Neuron (in vitro differentiated cells): Measurements from ENCODE around the gene RGMA.
"Not testable (repeated sequence)": the region's sequence is repeated elsewhere in the genome, so short reads cannot be mapped to it uniquely, and the experiment has no call there.

Experiments used
- H2AFZ ChIP-seq: one replicate; pipeline ENCODE4 v1.6.1; 2013; ENCODE audit warnings: low read depth, mild to moderate bottlenecking, inconsistent platforms, low read length, moderate library complexity
- H3K27me3 ChIP-seq: one replicate; pipeline ENCODE4 v1.6.1; 2013; ENCODE audit warnings: low read length; ENCODE audit not compliant: insufficient read depth
- H3K36me3 ChIP-seq: one replicate; pipeline ENCODE4 v1.6.1; 2013; ENCODE audit warnings: low read length; ENCODE audit not compliant: insufficient read depth
- H3K4me1 ChIP-seq: one replicate; pipeline ENCODE4 v1.6.1; 2013; ENCODE audit warnings: low read length; ENCODE audit not compliant: insufficient read depth
- H3K4me3 ChIP-seq: 2 replicates; pipeline ENCODE4 v1.5.1; 2013; ENCODE audit warnings: mild to moderate bottlenecking, low read length, moderate library complexity
- H3K9me3 ChIP-seq: one replicate; pipeline ENCODE4 v1.6.1; 2013; ENCODE audit warnings: low read length

Gene RGMA

GRCh38 chr15:93047621-93048425, 41.2 kb downstream of the RGMA start:
- peaks cover 8% of the 10 kb centered on the region for H3K9me3 ChIP-seq
- peaks cover 96% of the 10 kb centered on the region for H3K36me3 ChIP-seq
- no peak overlapping the region for H2AFZ ChIP-seq
- H3K27me3 ChIP-seq, result no peaks in the 10 kb centered on the region
- no peak overlapping the region for H3K4me3 ChIP-seq
- no peaks in the 10 kb centered on the region for H3K4me1 ChIP-seq

- Histone ChIP-seq H3K4me1 (no peaks in the 10 kb centered on the region), H3K27me3 (no peaks in the 10 kb centered on the region), H2AFZ (no peak overlapping the region), H3K9me3 (peaks cover 8% of the 10 kb centered on the region), H3K36me3 (peaks cover 89% of the 10 kb centered on the region), H3K4me3 (no peak overlapping the region)
Measured at GRCh38 chr15:93046721-93047120, 42.3 kb downstream of the RGMA start.

GRCh38 chr15:93046120-93046519, 42.9 kb downstream of the RGMA start:
- H2AFZ ChIP-seq, result no peak overlapping the region
- peaks cover 83% of the 10 kb centered on the region for H3K36me3 ChIP-seq
- H3K27me3 ChIP-seq, result no peaks in the 10 kb centered on the region
- peaks cover 8% of the 10 kb centered on the region for H3K9me3 ChIP-seq
- no peaks in the 10 kb centered on the region for H3K4me1 ChIP-seq
- H3K4me3 ChIP-seq, result no peak overlapping the region

DNA sequence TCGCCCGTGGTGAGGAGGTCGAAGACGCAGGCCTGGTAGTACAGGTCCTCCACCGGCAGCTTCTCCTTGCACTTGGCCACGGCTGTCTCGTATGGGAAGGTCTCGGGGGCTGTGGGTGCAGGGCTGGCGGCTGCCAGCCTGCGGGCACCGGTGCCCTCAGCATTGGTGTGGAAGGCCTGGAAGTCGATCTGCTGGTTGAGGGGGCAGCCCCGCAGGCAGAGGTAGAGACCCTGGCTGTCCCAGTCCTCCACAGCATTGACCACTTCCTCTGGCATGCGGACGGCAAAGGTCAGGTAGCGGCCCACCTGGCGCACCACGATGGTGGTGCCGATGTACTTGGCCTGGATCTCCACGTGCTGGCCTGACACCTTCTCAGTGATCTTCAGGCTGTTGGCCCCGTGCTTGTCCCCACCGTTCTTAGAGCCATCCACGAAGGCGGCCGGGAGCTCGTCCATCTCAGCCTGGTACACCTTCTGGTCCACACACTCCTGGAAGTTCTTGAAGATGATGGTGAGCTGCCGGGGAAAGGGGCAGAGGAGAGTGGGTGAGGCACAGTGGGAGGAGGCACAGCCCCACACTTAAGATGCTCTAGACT, 43.7 kb downstream of the RGMA start:
- H3K27me3 ChIP-seq, result no peaks in the 10 kb centered on the region
- H3K36me3 ChIP-seq, result peaks cover 75% of the 10 kb centered on the region
- H2AFZ ChIP-seq, result no peak overlapping the region
- H3K4me3 ChIP-seq, result no peak overlapping the region
- peaks cover 8% of the 10 kb centered on the region for H3K9me3 ChIP-seq
- H3K4me1 ChIP-seq, result no peaks in the 10 kb centered on the region

- H3K36me3 ChIP-seq, result peaks cover 68% of the 10 kb centered on the region
- no peak overlapping the region for H3K4me3 ChIP-seq
- H3K27me3 ChIP-seq, result no peaks in the 10 kb centered on the region
- no peak overlapping the region for H2AFZ ChIP-seq
- H3K9me3 ChIP-seq, result peaks cover 8% of the 10 kb centered on the region
- no peaks in the 10 kb centered on the region for H3K4me1 ChIP-seq
Measured at GRCh38 chr15:93044301-93045190, 44.5 kb downstream of the RGMA start.

DNA sequence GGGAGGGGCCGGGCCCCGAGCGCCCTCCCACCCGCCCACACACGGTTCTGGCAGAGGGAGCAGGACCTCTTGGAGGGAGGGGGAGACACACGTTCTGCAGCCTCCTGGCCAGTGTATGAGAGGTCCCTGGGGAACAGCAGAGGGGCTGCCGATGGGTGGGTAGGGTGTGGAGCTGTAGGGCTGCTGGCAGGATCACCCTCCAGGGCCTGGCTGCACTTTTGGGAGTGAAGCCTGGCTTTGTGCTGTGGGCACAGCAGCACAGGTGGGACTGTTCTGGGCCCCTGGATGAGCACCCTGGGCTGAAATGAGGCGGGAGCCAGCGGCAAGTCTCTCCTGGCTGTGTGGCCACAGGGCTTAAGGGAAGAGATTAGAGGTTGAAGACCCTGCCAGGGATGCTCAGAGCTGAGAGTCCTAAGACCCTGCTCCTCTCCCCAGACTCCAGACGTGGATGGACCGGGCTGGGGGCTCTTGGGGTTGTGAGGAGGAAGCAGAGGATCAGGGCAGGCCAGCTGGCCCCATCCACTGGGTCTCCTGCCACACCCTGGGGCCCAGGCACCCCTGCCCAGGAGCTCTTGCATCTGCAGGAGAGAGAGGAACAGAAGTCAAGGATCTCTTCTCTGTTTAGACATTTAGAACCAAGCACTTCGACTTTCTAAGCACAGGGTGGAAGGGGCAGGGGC, 45.2 kb downstream of the RGMA start:
- no peak overlapping the region for H2AFZ ChIP-seq
- no peaks in the 10 kb centered on the region for H3K4me1 ChIP-seq
- no peak overlapping the region for H3K4me3 ChIP-seq
- no peaks in the 10 kb centered on the region for H3K27me3 ChIP-seq
- peaks cover 60% of the 10 kb centered on the region for H3K36me3 ChIP-seq
- peaks cover 8% of the 10 kb centered on the region for H3K9me3 ChIP-seq

GRCh38 chr15:93042691-93043378, 46.2 kb downstream of the RGMA start:
- Histone ChIP-seq H3K9me3 (peaks cover 8% of the 10 kb centered on the region), H3K4me3 (no peak overlapping the region), H3K27me3 (no peaks in the 10 kb centered on the region), H3K4me1 (no peaks in the 10 kb centered on the region), H3K36me3 (peaks cover 51% of the 10 kb centered on the region), H2AFZ (no peak overlapping the region)

GRCh38 chr15:93042211-93042610, 46.8 kb downstream of the RGMA start:
- Histone ChIP-seq H3K9me3 (peaks cover 8% of the 10 kb centered on the region), H2AFZ (no peak overlapping the region), H3K36me3 (peaks cover 47% of the 10 kb centered on the region), H3K4me3 (no peak overlapping the region), H3K27me3 (no peaks in the 10 kb centered on the region), H3K4me1 (peaks cover 6% of the 10 kb centered on the region)

- Histone ChIP-seq H3K4me1 (peaks cover 6% of the 10 kb centered on the region), H3K4me3 (no peak overlapping the region), H3K27me3 (no peaks in the 10 kb centered on the region), H3K9me3 (no peaks in the 10 kb centered on the region), H2AFZ (no peak overlapping the region), H3K36me3 (peaks cover 36% of the 10 kb centered on the region)
Measured at GRCh38 chr15:93041159-93041547, 47.9 kb downstream of the RGMA start.

- no peak overlapping the region for H2AFZ ChIP-seq
- peaks cover 6% of the 10 kb centered on the region for H3K4me1 ChIP-seq
- H3K27me3 ChIP-seq, result no peaks in the 10 kb centered on the region
- no peaks in the 10 kb centered on the region for H3K9me3 ChIP-seq
- H3K4me3 ChIP-seq, result no peak overlapping the region
- H3K36me3 ChIP-seq, result peaks cover 30% of the 10 kb centered on the region
Measured at GRCh38 chr15:93040288-93041158, 48.5 kb downstream of the RGMA start.

DNA sequence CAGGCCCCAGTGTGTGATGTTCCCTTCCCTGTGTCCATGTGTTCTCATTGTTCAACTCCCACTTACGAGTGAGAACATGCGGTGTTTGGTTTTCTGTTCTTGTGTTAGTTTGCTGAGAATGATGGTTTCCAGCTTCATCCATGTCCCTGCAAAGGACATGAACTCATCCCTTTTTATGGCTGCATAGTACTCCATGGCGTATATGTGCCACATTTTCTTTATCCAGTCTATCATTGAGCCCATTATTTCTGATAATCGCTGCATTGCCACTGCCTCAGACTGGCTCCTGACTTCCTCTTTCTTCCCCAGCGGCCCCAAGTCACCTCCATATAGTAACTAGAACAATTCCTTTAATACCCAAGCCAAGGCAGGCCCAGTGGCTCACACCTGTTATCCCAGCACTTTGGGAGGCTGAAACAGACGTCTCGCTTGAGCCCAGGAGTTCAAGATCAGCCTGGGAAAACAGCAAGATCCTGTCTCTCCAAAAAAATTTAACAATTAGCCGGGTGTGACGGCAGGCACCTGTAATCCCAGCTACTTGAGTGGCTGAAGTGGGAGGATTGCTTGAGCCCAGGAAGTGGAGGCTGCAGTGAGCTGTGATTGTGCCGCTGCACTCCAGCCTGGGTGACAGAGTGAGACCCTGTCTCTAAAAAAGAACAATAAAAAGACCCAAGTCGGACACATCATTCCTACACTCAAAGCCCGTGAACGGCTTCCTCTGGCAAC, 49.3 kb downstream of the RGMA start:
- not testable (repeated sequence) for H3K9me3 ChIP-seq, H3K27me3 ChIP-seq, H3K4me3 ChIP-seq, H3K4me1 ChIP-seq, H2AFZ ChIP-seq
- peaks cover 22% of the 10 kb centered on the region for H3K36me3 ChIP-seq
